Measurements from ENCODE around the gene SH3PXD2A.
A peak's percentile ranks its signal among the peaks of the same experiment; 100 is the strongest.
"Not testable (repeated sequence)": the region's sequence is repeated elsewhere in the genome, so short reads cannot be mapped to it uniquely, and the experiment has no call there.

SH3PXD2A gene

GRCh38 chr10:103789161-103789560, 66.2 kb downstream of the SH3PXD2A start:
- DNase-seq, result no peak

- DNase-seq, result no peak
Measured at GRCh38 chr10:103787331-103787730, 68.0 kb downstream of the SH3PXD2A start.

GRCh38 chr10:103786020-103786419, 69.4 kb downstream of the SH3PXD2A start:
- DNase-seq, result no peak

- DNase-seq, result no peak
Measured at GRCh38 chr10:103784723-103785418, 70.5 kb downstream of the SH3PXD2A start.

- no peak for DNase-seq
Measured at GRCh38 chr10:103784089-103784488, 71.3 kb downstream of the SH3PXD2A start.

GRCh38 chr10:103783681-103784080, 71.7 kb downstream of the SH3PXD2A start:
- no peak for DNase-seq

- no peak for DNase-seq
Measured at GRCh38 chr10:103781329-103782061, 73.9 kb downstream of the SH3PXD2A start.

GRCh38 chr10:103780242-103781149, 74.9 kb downstream of the SH3PXD2A start:
- DNase-seq, result no peak

GRCh38 chr10:103778358-103779139, 76.8 kb downstream of the SH3PXD2A start:
- DNase-seq, result no peak

- no peak for DNase-seq
Measured at GRCh38 chr10:103776878-103777591, 78.3 kb downstream of the SH3PXD2A start.

GRCh38 chr10:103775776-103776175, 79.6 kb downstream of the SH3PXD2A start:
- DNase-seq, result no peak

GRCh38 chr10:103772846-103773245, 82.5 kb downstream of the SH3PXD2A start:
- DNase-seq, result not testable (repeated sequence)

GRCh38 chr10:103772096-103772845, 83.1 kb downstream of the SH3PXD2A start:
- DNase-seq, result peak; percentile 66

GRCh38 chr10:103770139-103770538, 85.2 kb downstream of the SH3PXD2A start:
- DNase-seq, result no peak

GRCh38 chr10:103769176-103769575, 86.2 kb downstream of the SH3PXD2A start:
- no peak for DNase-seq

- no peak for DNase-seq
Measured at GRCh38 chr10:103768345-103768744, 87.0 kb downstream of the SH3PXD2A start.

- no peak for DNase-seq
Measured at GRCh38 chr10:103767756-103768155, 87.6 kb downstream of the SH3PXD2A start.

GRCh38 chr10:103766751-103767505, 88.4 kb downstream of the SH3PXD2A start:
- DNase-seq, result no peak

- peak; percentile 79 for DNase-seq
Measured at GRCh38 chr10:103765981-103766380, 89.4 kb downstream of the SH3PXD2A start.

- no peak for DNase-seq
Measured at GRCh38 chr10:103765168-103765567, 90.2 kb downstream of the SH3PXD2A start.
